CD4-positive, alpha-beta T cell (primary cell): ENCODE measurements around the gene SNF8. TPM values are rescaled to one million over a fixed set of nuclear protein-coding genes. Genes with fewer than 3 reads are reported as not detected.

ENCODE experiments used
- ATAC-seq: fragments of 200-7000 bp; cut with Tn5 transposase; one replicate; pipeline ENCODE4 v1.10.0; 2022; ENCODE audit warnings: mild to moderate bottlenecking; ENCODE audit not compliant: poor library complexity
- CTCF ChIA-PET: fragments of 350-600 bp; sonication (Branson Sonifier 250); formaldehyde crosslinking; loops from one replicate; lab custom pipeline; 2021; ENCODE audit warnings: antibody characterized with exemption, inconsistent platforms; lab: Charles Lee
- POLR2A ChIA-PET: fragments of 350-600 bp; sonication (Branson Sonifier 250); formaldehyde crosslinking; loops from one replicate; lab custom pipeline; 2021; ENCODE audit warnings: antibody characterized with exemption, inconsistent platforms; lab: Charles Lee
- DNase-seq, 14 experiments: peaks; one replicate each; pipeline ENCODE4 v3.0.0-alpha.2; 2013 to 2020; ENCODE audit warnings: mixed read lengths in 2 of 14
- H3K27ac ChIP-seq, 2 donors: one replicate each; pipeline versions ENCODE4 v1.5.1 to v1.7.0; 2013; ENCODE audit warnings: low read length in 2 of 2, low read depth in 1 of 2, mild to moderate bottlenecking in 1 of 2
- H3K27me3 ChIP-seq, 2 experiments: 1 replicate in 1 of 2; 2 replicates in 1 of 2; pipeline versions ENCODE4 v1.6.1 to v1.7.0; 2013; ENCODE audit warnings: low read length in 2 of 2, control low read depth in 1 of 2, mild to moderate bottlenecking in 1 of 2, moderate library complexity in 1 of 2; ENCODE audit not compliant: insufficient read depth in 2 of 2, control insufficient read depth in 1 of 2
- H3K36me3 ChIP-seq: one replicate; pipeline ENCODE4 v1.6.1; 2013; ENCODE audit warnings: low read length, control low read depth; ENCODE audit not compliant: insufficient read depth
- H3K4me1 ChIP-seq: one replicate; pipeline ENCODE4 v1.6.1; 2013; ENCODE audit warnings: low read length, control low read depth; ENCODE audit not compliant: insufficient read depth
- H3K4me3 ChIP-seq: one replicate; pipeline ENCODE4 v1.5.1; 2013; ENCODE audit warnings: mild to moderate bottlenecking, low read length, moderate library complexity
- H3K9me3 ChIP-seq, 2 experiments: 1 replicate in 1 of 2; 2 replicates in 1 of 2; pipeline versions ENCODE4 v1.6.1 to v1.7.0; 2013; ENCODE audit warnings: low read length in 2 of 2, mild to moderate bottlenecking in 2 of 2, control low read depth in 1 of 2, moderate library complexity in 1 of 2; ENCODE audit not compliant: control insufficient read depth in 1 of 2, insufficient read depth in 1 of 2
- H3K27ac Mint-ChIP-seq: one replicate; pipeline ENCODE4 v1.8.0; 2020; ENCODE audit warnings: mixed read lengths
- H3K27me3 Mint-ChIP-seq: one replicate; pipeline ENCODE4 v1.8.0; 2021; ENCODE audit warnings: mixed read lengths
- H3K36me3 Mint-ChIP-seq: one replicate; pipeline ENCODE4 v1.8.0; 2021; ENCODE audit warnings: low read depth, mixed read lengths
- H3K4me1 Mint-ChIP-seq: one replicate; pipeline ENCODE4 v1.8.0; 2021; ENCODE audit warnings: low read depth, mixed read lengths
- H3K4me3 Mint-ChIP-seq: one replicate; pipeline ENCODE4 v1.8.0; 2020; ENCODE audit warnings: mild to moderate bottlenecking, mixed read lengths
- H3K9me3 Mint-ChIP-seq: one replicate; pipeline ENCODE4 v1.8.0; 2020; ENCODE audit warnings: mixed read lengths
- intact Hi-C, 2 experiments: fragments of 100-400 bp; cut with DNase I in 1 of 2; cut with micrococcal nuclease in 1 of 2; formaldehyde crosslinking; loops; one replicate each; pipeline versions ENCODE4 v1.15.1 to v1.9.0; 2023 to 2025; cut with DNase I, micrococcal nuclease
- total RNA-seq, 174 experiments: library from RNA in 2 of 174; stranded (reverse) in 2 of 174; gene quantifications; one replicate each; pipeline ENCODE4 v1.2.3 and lab custom pipeline; 2021 to 2026
- TF ChIP-seq, protein P1 (sequence below): fragments of 200-600 bp; IDR thresholded peaks from one replicate; pipeline ENCODE4 v1.8.0; 2022; ENCODE audit warnings: antibody characterized with exemption, mild to moderate bottlenecking

Gene SNF8
- total RNA-seq, 2 experiments from 2014 or later: 53.8 to 57.4 TPM

DNA sequence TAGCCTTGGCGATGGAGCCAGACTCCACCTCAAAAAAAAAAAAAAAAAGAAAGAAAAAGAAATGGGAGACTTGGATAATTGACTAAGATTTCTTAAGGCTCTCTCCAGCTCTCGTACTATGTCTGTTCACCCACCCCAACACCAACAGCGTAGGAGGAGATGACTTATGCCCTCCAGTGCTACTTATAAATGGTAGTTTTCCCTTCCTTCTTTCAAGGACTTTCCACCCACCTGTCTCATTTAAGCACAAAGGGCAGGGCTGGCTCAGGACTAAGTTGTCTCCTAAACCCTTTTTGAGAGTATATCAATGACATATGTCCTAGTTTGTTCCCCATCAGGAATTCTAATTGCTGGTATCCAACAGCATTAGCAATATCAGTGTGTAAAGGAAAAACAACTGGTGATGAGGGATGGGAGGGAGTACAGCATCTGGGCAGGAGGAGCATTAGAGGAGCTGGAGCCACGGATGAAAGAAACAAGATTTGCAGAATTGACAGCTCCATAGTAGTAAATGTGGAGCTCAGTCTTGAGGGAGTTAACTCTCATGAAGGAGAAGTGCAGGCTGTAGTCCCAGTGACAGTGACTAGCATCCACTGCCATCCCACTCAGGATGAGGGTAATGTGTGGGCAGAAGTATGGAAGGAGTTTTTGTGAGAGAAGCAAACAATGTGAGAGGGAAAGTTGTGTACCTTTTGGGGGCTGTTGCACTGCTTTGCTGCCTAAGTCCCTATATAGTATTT lies 19.2 kb downstream of the SNF8 start:
- Mint-ChIP-seq H3K9me3 (no peaks in the 10 kb centered on the region), H3K4me3 (no peak overlapping the region), H3K36me3 (peaks cover 88% of the 10 kb centered on the region), H3K4me1 (no peaks in the 10 kb centered on the region), H3K27ac (peak overlapping the region; percentile 21), H3K27me3 (no peaks in the 10 kb centered on the region)
- H3K4me1 ChIP-seq: no peaks in the 10 kb centered on the region
- peaks cover 96% of the 10 kb centered on the region for H3K36me3 ChIP-seq
- H3K9me3 ChIP-seq: no peaks in the 10 kb centered on the region
- H3K4me3 ChIP-seq: no peak overlapping the region
- CTCF ChIA-PET: no interaction called here
- no peak overlapping the region for H3K27ac ChIP-seq
- TF ChIP-seq, protein P1, sequence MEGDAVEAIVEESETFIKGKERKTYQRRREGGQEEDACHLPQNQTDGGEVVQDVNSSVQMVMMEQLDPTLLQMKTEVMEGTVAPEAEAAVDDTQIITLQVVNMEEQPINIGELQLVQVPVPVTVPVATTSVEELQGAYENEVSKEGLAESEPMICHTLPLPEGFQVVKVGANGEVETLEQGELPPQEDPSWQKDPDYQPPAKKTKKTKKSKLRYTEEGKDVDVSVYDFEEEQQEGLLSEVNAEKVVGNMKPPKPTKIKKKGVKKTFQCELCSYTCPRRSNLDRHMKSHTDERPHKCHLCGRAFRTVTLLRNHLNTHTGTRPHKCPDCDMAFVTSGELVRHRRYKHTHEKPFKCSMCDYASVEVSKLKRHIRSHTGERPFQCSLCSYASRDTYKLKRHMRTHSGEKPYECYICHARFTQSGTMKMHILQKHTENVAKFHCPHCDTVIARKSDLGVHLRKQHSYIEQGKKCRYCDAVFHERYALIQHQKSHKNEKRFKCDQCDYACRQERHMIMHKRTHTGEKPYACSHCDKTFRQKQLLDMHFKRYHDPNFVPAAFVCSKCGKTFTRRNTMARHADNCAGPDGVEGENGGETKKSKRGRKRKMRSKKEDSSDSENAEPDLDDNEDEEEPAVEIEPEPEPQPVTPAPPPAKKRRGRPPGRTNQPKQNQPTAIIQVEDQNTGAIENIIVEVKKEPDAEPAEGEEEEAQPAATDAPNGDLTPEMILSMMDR: no peak
- H3K27me3 ChIP-seq: no peaks in the 10 kb centered on the region
- POLR2A ChIA-PET: no interaction called here
- intact Hi-C loops: no loop called here
- DNase-seq (no peak), ATAC-seq (no peak)

DNA sequence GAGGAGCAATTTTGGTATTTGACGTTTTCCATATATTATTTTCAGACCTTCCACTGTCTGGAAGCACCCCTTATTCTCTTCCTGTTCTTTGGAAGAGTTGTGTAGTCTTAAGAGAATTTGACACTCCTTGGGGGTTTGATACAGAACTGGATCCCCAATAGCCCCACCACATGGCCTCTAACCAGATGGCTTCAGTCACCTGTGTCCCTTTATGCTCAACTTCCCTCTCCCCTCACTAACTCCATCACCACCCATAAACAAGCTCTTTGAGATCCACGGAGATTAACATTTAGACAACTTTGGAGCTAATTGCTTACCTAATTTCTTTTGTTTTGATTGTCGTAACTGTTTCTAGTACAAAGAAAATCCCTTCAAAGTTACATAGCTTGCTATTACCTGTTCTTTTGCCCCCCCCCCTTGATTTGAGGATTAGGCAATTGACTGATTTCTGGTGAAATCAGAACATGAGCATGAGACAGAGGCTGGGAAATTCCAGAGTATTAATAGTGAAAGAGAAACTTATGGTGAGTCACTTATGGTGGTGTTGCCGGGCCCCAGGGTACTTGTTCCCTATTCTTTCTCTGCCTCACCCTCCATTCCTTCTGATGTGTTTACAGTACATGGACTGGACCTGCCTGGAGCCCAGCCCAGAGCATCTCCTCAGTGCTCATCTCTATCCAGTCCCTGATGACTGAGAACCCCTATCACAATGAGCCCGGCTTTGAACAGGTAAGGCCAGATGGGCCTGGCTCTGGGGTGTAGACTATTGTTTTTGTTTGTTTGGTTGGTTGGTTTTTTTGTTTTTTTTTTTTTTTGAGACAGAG lies 29.0 kb downstream of the SNF8 start:
- H3K27ac Mint-ChIP-seq: peak overlapping the region; percentile 81
- ATAC-seq (peak; percentile 80), DNase-seq (peak in 5 of 14 experiments; percentile 2 to 81 (median 59))
- ChIA-PET POLR2A (interaction anchor here (0.8 to 1.1 kb wide), 2 partner anchors 13 to 29 kb away, joined by 4 to 5 read pairs; partner anchors contain the start of gene SNF8), CTCF (no interaction called here)
- Histone ChIP-seq H3K4me1 (peaks cover 29% of the 10 kb centered on the region), H3K27ac (peak overlapping the region in 1 of 2 donors; percentile 42), H3K36me3 (peaks cover 81% of the 10 kb centered on the region), H3K9me3 (no peaks in the 10 kb centered on the region), H3K4me3 (no peak overlapping the region), H3K27me3 (no peaks in the 10 kb centered on the region)
- intact Hi-C loops: loop anchor here in 1 of 2 experiments (2.0 kb wide), 1 partner anchor 15 kb away; no protein-coding TSS in a partner anchor
- TF ChIP-seq, protein P1: no peak
- H3K4me1 Mint-ChIP-seq: peaks cover 54% of the 10 kb centered on the region
- H3K36me3 Mint-ChIP-seq: peaks cover 90% of the 10 kb centered on the region
- no peaks in the 10 kb centered on the region for H3K27me3 Mint-ChIP-seq
- H3K9me3 Mint-ChIP-seq: no peaks in the 10 kb centered on the region
- H3K4me3 Mint-ChIP-seq: peak overlapping the region; percentile 0

DNA sequence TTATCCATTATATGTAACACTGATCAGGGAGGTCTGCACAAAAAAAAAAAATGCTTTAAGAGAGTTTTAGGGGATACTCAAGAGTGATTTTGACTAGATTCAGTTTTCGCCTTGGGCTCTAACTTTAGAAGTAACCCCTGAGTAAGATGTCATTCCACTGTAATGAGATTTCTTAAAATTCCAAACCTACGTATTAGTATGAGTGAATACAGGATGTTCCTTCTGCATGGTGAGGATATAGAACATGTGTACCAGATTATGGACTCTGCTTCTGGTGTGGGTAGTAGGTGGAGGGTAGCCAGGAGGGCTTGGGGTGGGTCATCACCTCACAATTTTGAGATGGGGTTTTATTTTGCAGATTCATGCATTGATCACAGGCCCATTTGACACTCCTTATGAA lies 32.2 kb downstream of the SNF8 start:
- Mint-ChIP-seq H3K27ac (peak overlapping the region; percentile 57), H3K4me3 (no peak overlapping the region), H3K36me3 (peaks cover 87% of the 10 kb centered on the region), H3K27me3 (no peaks in the 10 kb centered on the region), H3K4me1 (peaks cover 81% of the 10 kb centered on the region), H3K9me3 (no peaks in the 10 kb centered on the region)
- TF ChIP-seq, protein P1: no peak
- H3K27me3 ChIP-seq: no peaks in the 10 kb centered on the region
- H3K27ac ChIP-seq: no peak overlapping the region
- ChIA-PET CTCF (no interaction called here), POLR2A (no interaction called here)
- H3K36me3 ChIP-seq: peaks cover 60% of the 10 kb centered on the region
- no peak overlapping the region for H3K4me3 ChIP-seq
- peaks cover 53% of the 10 kb centered on the region for H3K4me1 ChIP-seq
- DNase-seq: no peak
- H3K9me3 ChIP-seq: no peaks in the 10 kb centered on the region
- no peak for ATAC-seq
- intact Hi-C loops: no loop called here
